ENCODE results near the gene FHOD3.

The FHOD3 gene

DNA sequence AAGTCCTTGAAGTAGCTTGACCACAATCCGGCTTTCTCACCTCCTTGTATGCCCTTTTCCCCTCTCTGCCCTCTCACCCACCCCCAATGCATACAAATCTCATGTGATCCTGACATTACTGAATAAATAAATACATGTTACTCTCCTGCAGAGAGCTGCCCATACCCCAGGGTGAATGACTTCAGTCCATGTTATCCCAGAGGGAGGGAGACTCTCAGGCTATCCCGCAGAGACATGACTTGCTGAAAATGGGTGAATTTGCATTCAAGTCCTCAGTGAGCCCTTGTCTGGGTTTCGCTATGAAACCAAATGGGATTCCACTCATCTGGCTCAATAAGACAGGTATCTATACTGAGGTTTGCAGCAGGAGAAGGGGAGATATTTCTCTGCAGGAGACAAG lies 168.5 kb downstream of the FHOD3 start:
- CTCF ChIA-PET: no interaction called here
- no peaks in the 10 kb centered on the region for H3K27me3 Mint-ChIP-seq
- no peaks in the 10 kb centered on the region for H3K4me1 Mint-ChIP-seq
- H3K9me3 Mint-ChIP-seq: no peaks in the 10 kb centered on the region
- H3K27ac Mint-ChIP-seq: no peak overlapping the region
- no peak for DNase-seq
- H3K4me3 Mint-ChIP-seq: no peak overlapping the region
- no peaks in the 10 kb centered on the region for H3K36me3 Mint-ChIP-seq

DNA sequence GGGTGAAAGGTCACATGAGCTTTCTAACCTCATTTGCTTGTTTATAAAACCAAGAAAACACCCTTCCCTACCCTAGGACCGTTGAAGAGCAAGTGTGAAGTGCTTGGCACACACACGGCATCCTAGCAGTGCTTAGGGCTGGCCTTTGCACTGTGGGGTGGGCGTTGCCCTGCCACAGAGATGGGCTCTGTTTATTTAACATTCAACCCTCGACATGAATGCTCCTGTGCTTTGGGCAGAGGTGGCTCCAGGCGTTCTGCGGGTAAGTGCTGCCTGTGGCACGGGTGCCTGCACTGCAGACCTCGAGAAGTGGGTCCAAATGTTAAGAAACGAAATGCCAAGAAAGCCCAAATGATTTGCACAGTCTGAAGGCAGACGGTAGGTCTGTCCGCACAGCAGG lies 170.1 kb downstream of the FHOD3 start:
- Mint-ChIP-seq H3K9me3 (no peaks in the 10 kb centered on the region), H3K27me3 (peaks cover 5% of the 10 kb centered on the region), H3K36me3 (no peaks in the 10 kb centered on the region), H3K4me1 (no peaks in the 10 kb centered on the region), H3K27ac (no peak overlapping the region), H3K4me3 (no peak overlapping the region)
- CTCF ChIA-PET: no interaction called here
- DNase-seq: no peak

DNA sequence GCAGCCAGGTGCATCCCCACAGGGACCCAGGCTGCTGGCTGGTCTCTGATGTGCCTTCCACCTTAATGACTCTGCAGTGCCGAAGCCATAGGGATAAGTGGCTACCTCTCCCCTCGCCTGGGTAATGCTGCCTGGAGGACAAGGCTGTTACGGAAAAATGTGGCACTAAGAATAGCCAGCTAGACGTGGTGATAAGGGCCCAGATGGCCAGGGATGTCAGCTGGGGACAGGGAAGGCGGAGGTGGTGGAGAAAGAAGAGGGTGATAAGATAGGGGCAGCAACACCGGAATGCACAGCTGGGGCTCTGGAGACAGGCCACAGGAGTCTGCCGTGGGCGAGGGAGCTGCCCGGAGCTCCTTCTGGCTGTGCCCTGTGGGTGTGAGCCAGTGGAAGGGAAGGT lies 170.6 kb downstream of the FHOD3 start:
- Mint-ChIP-seq H3K27ac (no peak overlapping the region), H3K27me3 (peaks cover 5% of the 10 kb centered on the region), H3K36me3 (no peaks in the 10 kb centered on the region), H3K4me3 (no peak overlapping the region), H3K4me1 (no peaks in the 10 kb centered on the region), H3K9me3 (no peaks in the 10 kb centered on the region)
- CTCF ChIA-PET: no interaction called here
- DNase-seq: no peak

DNA sequence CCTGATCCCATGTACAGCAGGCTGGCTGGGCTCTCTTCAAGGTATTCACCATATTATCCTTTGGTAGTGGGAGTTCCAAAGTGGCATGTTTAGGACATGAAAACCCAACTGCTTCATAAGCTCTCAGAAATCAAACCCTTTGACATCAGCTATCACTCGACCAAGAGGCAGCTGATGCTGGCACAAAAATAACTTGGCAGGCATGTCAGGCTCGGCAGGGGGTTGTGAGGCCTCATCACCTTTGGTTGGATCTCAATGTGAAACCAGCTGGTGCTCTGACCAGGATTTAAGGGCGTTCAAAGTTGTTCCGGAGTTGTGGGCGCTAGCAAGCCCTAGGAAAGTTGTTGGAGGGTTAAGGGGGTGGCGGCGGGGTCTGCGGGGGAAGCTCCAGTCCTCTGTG lies 171.9 kb downstream of the FHOD3 start:
- Mint-ChIP-seq H3K36me3 (no peaks in the 10 kb centered on the region), H3K27ac (no peak overlapping the region), H3K4me3 (no peak overlapping the region), H3K4me1 (no peaks in the 10 kb centered on the region), H3K9me3 (no peaks in the 10 kb centered on the region), H3K27me3 (peaks cover 7% of the 10 kb centered on the region)
- no peak for DNase-seq
- CTCF ChIA-PET: no interaction called here

DNA sequence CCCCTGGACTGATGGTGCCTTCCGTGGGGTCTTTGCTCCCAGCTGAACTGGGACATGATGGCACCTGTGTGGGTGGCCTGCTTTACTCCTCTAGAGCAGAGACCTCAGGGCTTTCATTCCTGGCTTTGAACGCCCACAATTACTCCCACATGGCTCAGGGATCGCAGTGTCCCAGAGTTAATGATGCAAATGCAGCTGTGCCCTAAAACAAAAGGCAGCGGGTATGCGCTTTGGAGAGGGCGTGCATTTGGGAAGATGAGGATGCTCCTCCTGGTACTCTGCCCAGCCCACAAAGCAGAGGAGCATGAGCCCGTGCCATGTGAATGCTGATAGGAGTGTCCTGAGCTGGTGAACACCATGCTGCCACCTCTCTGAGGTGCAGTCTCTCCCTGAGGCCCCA lies 173.4 kb downstream of the FHOD3 start:
- H3K27me3 Mint-ChIP-seq: peaks cover 9% of the 10 kb centered on the region
- no peak overlapping the region for H3K27ac Mint-ChIP-seq
- CTCF ChIA-PET: no interaction called here
- no peak for DNase-seq
- H3K4me3 Mint-ChIP-seq: no peak overlapping the region
- H3K36me3 Mint-ChIP-seq: no peaks in the 10 kb centered on the region
- no peaks in the 10 kb centered on the region for H3K4me1 Mint-ChIP-seq
- H3K9me3 Mint-ChIP-seq: no peaks in the 10 kb centered on the region

DNA sequence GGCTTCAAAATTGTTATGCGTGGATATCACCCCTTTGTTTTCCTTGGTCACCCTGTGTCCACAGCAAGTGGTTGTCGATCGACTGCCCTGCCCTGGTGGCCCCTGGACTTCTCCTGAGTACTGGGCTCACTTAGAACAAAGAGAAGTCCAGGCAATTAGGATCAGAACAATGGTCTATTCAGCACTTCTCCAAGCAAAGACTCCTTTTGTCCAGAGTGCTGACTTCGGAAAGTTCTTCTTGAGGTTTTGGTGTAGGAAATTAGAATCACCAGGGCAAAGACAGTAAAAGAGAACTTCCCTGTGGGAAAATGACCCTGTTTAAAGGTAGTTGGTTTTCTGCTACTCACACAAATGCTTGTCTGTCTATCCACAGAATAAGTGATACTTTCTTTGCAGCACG lies 173.9 kb downstream of the FHOD3 start:
- H3K27ac Mint-ChIP-seq: no peak overlapping the region

DNA sequence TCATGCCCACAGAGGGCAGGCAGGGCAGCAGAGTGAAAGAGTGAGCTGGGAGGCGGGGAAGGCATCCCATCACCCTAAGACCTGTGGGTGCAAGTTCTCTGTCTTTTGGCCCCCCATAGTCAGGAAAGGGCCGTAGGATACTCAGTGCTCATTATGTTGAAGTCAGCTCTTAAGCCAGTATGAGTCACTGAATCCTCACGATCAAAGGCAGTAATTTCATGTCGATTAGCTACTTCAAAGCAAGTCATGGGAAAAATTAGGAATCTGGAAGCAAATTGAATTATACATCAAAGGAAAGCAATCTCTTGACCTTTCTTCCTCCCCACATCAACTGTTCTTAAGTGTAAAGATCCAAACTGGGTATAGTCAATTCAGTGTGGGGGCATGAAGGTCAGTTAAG lies 178.9 kb downstream of the FHOD3 start:
- Mint-ChIP-seq H3K27me3 (peaks cover 4% of the 10 kb centered on the region), H3K9me3 (no peaks in the 10 kb centered on the region), H3K4me3 (no peak overlapping the region), H3K27ac (no peak overlapping the region), H3K4me1 (no peaks in the 10 kb centered on the region), H3K36me3 (no peaks in the 10 kb centered on the region)
- CTCF ChIA-PET: no interaction called here
- DNase-seq: no peak

More for the DNA sequence above, 173.9 kb downstream of the FHOD3 start:
- no peaks in the 10 kb centered on the region for H3K36me3 Mint-ChIP-seq
- no peak overlapping the region for H3K4me3 Mint-ChIP-seq
- H3K4me1 Mint-ChIP-seq: no peaks in the 10 kb centered on the region
- H3K27me3 Mint-ChIP-seq: peaks cover 9% of the 10 kb centered on the region
- CTCF ChIA-PET: no interaction called here
- H3K9me3 Mint-ChIP-seq: no peaks in the 10 kb centered on the region
- no peak for DNase-seq

DNA sequence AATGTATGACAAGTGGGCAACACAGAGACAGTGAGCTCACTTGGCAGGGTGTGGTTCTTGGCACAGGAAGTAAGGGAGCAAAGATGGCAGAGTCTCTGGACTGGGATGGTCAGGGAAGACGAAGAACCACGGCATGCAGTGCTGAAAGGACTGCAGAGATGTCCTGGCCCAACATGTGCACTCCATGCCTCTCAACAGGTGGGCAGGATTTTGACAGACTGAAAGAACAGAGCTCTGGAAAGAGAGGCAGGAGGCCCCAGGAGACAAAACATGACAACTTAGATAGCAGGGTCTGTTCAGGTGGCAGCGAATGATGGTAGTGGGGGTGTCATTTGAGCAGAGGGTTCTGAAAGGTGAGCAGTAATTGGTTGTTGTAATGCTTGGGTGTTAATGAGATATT lies 180.3 kb downstream of the FHOD3 start:
- Mint-ChIP-seq H3K27ac (no peak overlapping the region), H3K27me3 (peaks cover 4% of the 10 kb centered on the region), H3K9me3 (no peaks in the 10 kb centered on the region), H3K4me1 (no peaks in the 10 kb centered on the region), H3K4me3 (no peak overlapping the region), H3K36me3 (no peaks in the 10 kb centered on the region)
- CTCF ChIA-PET: no interaction called here
- DNase-seq: no peak

DNA sequence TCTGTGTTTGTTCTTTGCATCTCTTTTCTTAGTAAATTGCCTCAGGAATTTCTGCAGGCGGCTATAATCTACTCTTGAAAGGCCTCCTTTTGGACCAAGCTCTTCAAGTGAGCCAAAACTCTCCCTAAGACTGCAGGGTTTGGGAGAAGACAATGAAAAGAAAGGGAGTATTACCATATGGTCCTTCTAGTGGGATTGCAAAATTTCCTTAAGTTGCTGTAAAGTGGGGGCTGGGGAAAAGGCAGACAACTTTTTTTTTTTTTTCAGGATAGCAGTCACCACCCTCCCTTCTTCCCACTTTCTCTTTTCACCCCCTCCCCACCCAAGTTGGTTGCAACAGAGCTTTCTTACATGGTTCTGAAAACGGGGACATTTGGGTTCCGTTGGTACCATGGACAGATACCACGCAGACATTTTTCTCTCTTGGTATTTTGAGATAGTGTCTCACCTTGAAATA lies 183.7 kb downstream of the FHOD3 start:
- CTCF ChIA-PET: interaction anchor here (0.7 kb wide), 1 partner anchor 482 kb away, joined by 3 read pairs; no protein-coding TSS in a partner anchor
- H3K4me3 Mint-ChIP-seq: no peak overlapping the region
- no peaks in the 10 kb centered on the region for H3K36me3 Mint-ChIP-seq
- H3K27ac Mint-ChIP-seq: no peak overlapping the region
- H3K9me3 Mint-ChIP-seq: no peaks in the 10 kb centered on the region
- no peaks in the 10 kb centered on the region for H3K27me3 Mint-ChIP-seq
- DNase-seq: no peak
- no peaks in the 10 kb centered on the region for H3K4me1 Mint-ChIP-seq

DNA sequence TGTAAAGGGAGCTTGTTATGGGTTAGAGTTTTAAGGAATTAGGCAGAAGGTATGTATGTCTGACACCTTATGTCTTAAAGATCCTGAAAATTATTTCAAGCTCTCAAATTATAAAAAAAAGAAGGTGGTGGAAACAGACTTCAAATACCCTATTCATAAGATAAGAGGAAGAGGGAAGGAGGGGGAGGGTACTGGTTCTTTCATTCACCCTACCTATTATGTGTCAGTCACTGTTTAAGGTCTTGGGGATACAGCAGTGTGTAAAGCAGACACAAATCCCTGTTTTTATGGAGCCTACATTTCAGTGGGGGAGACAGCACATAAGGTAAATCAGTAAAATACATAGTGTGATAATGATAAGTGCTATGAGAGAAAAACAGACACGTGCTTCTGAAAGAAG lies 184.4 kb downstream of the FHOD3 start:
- no peaks in the 10 kb centered on the region for H3K4me1 Mint-ChIP-seq

DNA sequence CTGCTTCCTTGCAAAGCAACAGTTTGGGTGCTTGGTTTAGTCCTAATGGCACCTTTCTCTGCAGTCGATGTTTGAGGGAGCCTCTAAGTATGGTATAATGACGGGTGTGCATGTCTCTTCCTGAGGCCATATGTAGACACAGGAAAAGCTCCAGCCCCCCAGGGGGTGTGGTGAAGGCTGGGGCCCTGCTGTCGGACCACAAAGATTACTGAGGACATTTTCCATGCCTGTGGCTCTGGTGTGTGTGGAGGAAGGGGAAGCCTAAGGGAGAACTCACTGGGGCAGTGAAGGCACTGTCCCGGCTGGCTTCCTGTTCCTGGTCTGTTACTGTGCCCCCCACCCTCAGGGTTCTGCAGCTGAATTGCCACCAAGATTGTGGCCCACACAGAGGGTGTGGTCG lies 187.1 kb downstream of the FHOD3 start:
- Mint-ChIP-seq H3K4me1 (no peaks in the 10 kb centered on the region), H3K27ac (no peak overlapping the region), H3K9me3 (no peaks in the 10 kb centered on the region), H3K27me3 (no peaks in the 10 kb centered on the region), H3K4me3 (no peak overlapping the region), H3K36me3 (no peaks in the 10 kb centered on the region)
- CTCF ChIA-PET: no interaction called here
- DNase-seq: no peak

More for the DNA sequence above, 184.4 kb downstream of the FHOD3 start:
- H3K4me3 Mint-ChIP-seq: no peak overlapping the region
- DNase-seq: no peak
- no peaks in the 10 kb centered on the region for H3K9me3 Mint-ChIP-seq
- H3K36me3 Mint-ChIP-seq: no peaks in the 10 kb centered on the region
- CTCF ChIA-PET: interaction anchor here (0.7 kb wide), 1 partner anchor 483 kb away, joined by 3 read pairs; no protein-coding TSS in a partner anchor
- H3K27ac Mint-ChIP-seq: no peak overlapping the region
- H3K27me3 Mint-ChIP-seq: no peaks in the 10 kb centered on the region

DNA sequence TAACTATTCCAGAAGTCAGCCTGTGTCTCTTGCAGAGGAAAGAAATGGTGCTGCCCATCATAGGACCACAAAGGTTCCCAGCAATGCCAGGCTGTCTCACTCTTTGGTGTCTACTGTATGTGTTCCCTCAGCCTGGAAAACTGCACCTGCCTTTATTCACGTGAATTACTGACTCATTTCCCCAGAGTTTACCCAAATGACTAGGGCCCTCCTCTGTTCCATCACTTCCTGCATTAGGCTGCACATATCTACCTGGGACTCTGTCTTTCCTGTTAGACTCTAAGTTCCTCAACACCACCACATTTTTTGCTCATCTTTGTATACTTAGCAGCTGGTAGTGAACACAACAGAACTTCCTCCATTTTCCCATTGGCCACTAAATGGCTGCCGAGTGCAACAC lies 188.3 kb downstream of the FHOD3 start:
- no peak overlapping the region for H3K4me3 Mint-ChIP-seq
- CTCF ChIA-PET: no interaction called here
- no peak for DNase-seq
- no peaks in the 10 kb centered on the region for H3K27me3 Mint-ChIP-seq
- no peaks in the 10 kb centered on the region for H3K36me3 Mint-ChIP-seq
- no peak overlapping the region for H3K27ac Mint-ChIP-seq
- no peaks in the 10 kb centered on the region for H3K9me3 Mint-ChIP-seq
- no peaks in the 10 kb centered on the region for H3K4me1 Mint-ChIP-seq

DNA sequence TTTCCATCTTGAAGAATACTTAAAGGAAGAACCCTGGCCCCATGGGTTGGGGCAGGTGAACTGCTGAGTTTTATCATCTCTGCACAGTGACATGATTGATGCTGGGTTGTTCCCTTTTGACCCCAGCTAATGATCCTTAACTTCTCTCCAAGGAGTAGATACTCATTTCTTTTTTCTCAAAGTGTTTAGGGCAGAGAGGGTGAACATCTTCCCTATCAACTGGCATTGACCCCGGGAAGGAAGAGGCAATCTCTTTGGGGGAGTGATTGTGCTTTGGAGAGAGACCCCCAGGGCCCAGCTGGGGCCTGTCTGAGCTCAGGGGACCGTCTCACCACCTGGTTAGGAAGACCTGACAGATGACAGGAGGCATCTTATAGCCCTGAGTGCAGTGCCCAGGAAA lies 190.6 kb downstream of the FHOD3 start:
- no peaks in the 10 kb centered on the region for H3K27me3 Mint-ChIP-seq
- DNase-seq: no peak
- no peaks in the 10 kb centered on the region for H3K4me1 Mint-ChIP-seq
- no peak overlapping the region for H3K4me3 Mint-ChIP-seq
- no peaks in the 10 kb centered on the region for H3K36me3 Mint-ChIP-seq
- H3K27ac Mint-ChIP-seq: no peak overlapping the region
- no peaks in the 10 kb centered on the region for H3K9me3 Mint-ChIP-seq
- CTCF ChIA-PET: no interaction called here

DNA sequence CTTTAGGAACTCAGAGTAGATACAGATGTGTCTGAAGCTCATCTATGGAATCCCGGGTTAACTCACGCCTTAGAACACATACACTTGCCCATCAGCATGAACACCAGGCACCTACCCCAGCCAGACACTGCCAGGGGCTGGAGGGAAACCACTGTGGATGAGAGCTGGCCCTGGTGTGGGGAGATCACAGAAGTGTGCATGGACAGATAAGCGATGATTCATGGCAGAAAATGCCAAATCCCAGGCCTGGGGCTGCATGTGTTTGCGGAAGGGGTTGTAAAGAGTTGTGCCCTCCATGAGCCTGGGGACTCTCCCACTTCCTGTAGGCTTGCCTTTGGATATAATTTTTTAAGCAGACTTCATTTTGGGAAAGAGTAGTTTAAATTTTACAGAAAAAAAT lies 193.4 kb downstream of the FHOD3 start:
- Mint-ChIP-seq H3K4me1 (peaks cover 3% of the 10 kb centered on the region), H3K4me3 (no peak overlapping the region), H3K27me3 (no peaks in the 10 kb centered on the region), H3K36me3 (no peaks in the 10 kb centered on the region), H3K27ac (no peak overlapping the region), H3K9me3 (no peaks in the 10 kb centered on the region)
- CTCF ChIA-PET: no interaction called here
- no peak for DNase-seq

DNA sequence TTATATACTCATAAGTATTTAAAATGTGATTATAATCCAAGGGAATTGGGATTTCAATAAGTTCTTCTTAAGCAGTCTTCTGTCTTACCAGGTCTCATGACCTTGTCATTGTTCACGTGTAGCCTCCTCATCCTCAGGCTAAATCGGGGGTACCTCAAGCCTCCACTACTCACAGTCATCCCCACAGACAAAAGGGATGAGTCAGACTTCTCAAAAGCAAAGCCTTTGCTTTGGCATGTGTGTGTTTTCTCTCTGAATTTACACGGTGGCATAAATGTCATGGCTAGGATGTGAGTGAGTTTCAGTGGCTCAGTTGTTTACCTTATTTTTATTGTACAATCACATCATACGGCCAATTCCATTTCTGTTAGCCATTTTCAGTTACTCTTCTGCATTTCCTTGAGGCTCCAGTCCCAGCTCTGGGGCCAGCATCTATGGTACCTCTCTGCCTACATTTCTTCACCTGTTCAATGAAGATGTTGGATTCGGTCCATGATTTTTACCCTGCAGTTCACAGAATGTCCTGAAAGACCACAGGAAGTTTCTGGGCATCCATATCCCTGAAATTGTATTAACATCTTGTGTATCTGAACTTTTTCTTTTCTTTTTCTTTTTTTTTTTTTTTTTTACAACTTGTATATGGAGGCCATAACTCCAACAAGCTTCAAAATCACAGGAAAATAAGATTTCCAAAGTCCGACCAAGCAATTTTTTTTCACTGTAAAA lies 195.3 kb downstream of the FHOD3 start:
- Mint-ChIP-seq H3K4me1 (peaks cover 8% of the 10 kb centered on the region), H3K36me3 (no peaks in the 10 kb centered on the region), H3K27ac (no peak overlapping the region), H3K27me3 (no peaks in the 10 kb centered on the region), H3K4me3 (no peak overlapping the region), H3K9me3 (no peaks in the 10 kb centered on the region)
- DNase-seq: no peak
- CTCF ChIA-PET: no interaction called here
